HEK293 (cell line): Measurements from ENCODE around the gene ZNF521.

Experiments
- CTCF ChIA-PET: fragments of 350-600 bp; formaldehyde crosslinking; extraction: SDS; loops from one replicate; lab custom pipeline; 2021; ENCODE audit warnings: antibody characterized with exemption; lab: Yijun Ruan, JAX
- POLR2A ChIA-PET: fragments of 300-600 bp; formaldehyde crosslinking; extraction: SDS; loops from one replicate; lab custom pipeline; 2020; ENCODE audit warnings: antibody characterized with exemption, inconsistent platforms; lab: Yijun Ruan, JAX
- H3K27ac ChIP-seq: fragments of 200-500 bp; sonication (Bioruptor generic); 2 replicates; pipeline ENCODE4 v1.5.1; 2014; ENCODE audit warnings: low read depth, low read length, control low read depth, inconsistent platforms; ENCODE audit errors: extremely low read depth
- H3K36me3 ChIP-seq, 2 experiments: fragments of 200-500 bp in 1 of 2; sonication (Bioruptor generic) in 1 of 2; 1 replicate in 1 of 2; 2 replicates in 1 of 2; pipeline ENCODE4 v1.5.1; 2014 to 2017; ENCODE audit warnings: inconsistent platforms in 2 of 2, low read length in 2 of 2; ENCODE audit not compliant: control insufficient read depth in 2 of 2, insufficient read depth in 1 of 2
- H3K4me1 ChIP-seq: fragments of 200-500 bp; sonication (Bioruptor generic); 2 replicates; pipeline ENCODE4 v1.5.1; 2014; ENCODE audit warnings: mild to moderate bottlenecking, low read length, inconsistent platforms; ENCODE audit not compliant: control insufficient read depth, insufficient read depth
- H3K4me3 ChIP-seq: 2 replicates; pipeline ENCODE4 v1.5.1; 2011; ENCODE audit warnings: low read depth, mild to moderate bottlenecking, control low read depth, low read length, moderate library complexity
- H3K9me3 ChIP-seq: fragments of 200-500 bp; sonication (Bioruptor generic); 2 replicates; pipeline ENCODE4 v1.5.1; 2014; ENCODE audit warnings: low read depth, low read length, inconsistent platforms; ENCODE audit not compliant: control insufficient read depth, insufficient read depth
- FEZF1 ChIP-seq: fragments of 450-650 bp; formaldehyde crosslinking; IDR thresholded peaks from 2 replicates; pipeline ENCODE4 v1.5.1; 2016; ENCODE audit warnings: missing biosample characterization, missing genetic modification characterization
- GLIS1 ChIP-seq: fragments of 450-650 bp; formaldehyde crosslinking; IDR thresholded peaks from 2 replicates; pipeline ENCODE4 v1.5.1; 2016; ENCODE audit warnings: missing biosample characterization, missing genetic modification characterization
- KLF10 ChIP-seq: fragments of 450-650 bp; IDR thresholded peaks from 2 replicates; pipeline ENCODE4 v1.5.1; 2018; ENCODE audit warnings: missing biosample characterization, mild to moderate bottlenecking, missing genetic modification characterization
- PATZ1 ChIP-seq: fragments of 450-650 bp; formaldehyde crosslinking; IDR thresholded peaks from 2 replicates; pipeline ENCODE4 v1.5.1; 2016; ENCODE audit warnings: missing biosample characterization, missing genetic modification characterization
- SCRT2 ChIP-seq: fragments of 450-650 bp; formaldehyde crosslinking; IDR thresholded peaks from 2 replicates; pipeline ENCODE4 v1.5.1; 2016; ENCODE audit warnings: missing biosample characterization, missing genetic modification characterization
- SETDB1 ChIP-seq: IDR thresholded peaks from one replicate; pipeline ENCODE4 v1.6.1; 2017; ENCODE audit warnings: mild to moderate bottlenecking, low read length, moderate library complexity, mixed read lengths; ENCODE audit not compliant: insufficient read length
- SP3 ChIP-seq: fragments of 450-650 bp; formaldehyde crosslinking; IDR thresholded peaks from 2 replicates; pipeline ENCODE4 v1.5.1; 2016; ENCODE audit warnings: missing biosample characterization, missing genetic modification characterization
- TCF7L2 ChIP-seq: IDR thresholded peaks from 2 replicates; pipeline ENCODE4 v1.6.1; 2011; ENCODE audit warnings: low read depth, mild to moderate bottlenecking, inconsistent platforms, low read length, moderate library complexity, borderline replicate concordance
- TRIM28 ChIP-seq: IDR thresholded peaks from 2 replicates; pipeline ENCODE4 v1.6.1; 2011; ENCODE audit warnings: low read length, control low read depth, borderline replicate concordance
- ZBTB21 ChIP-seq: fragments of 450-650 bp; formaldehyde crosslinking; IDR thresholded peaks from 2 replicates; pipeline ENCODE4 v1.5.1; 2017; ENCODE audit warnings: missing biosample characterization, missing genetic modification characterization
- ZBTB8A ChIP-seq: fragments of 450-650 bp; formaldehyde crosslinking; IDR thresholded peaks from 2 replicates; pipeline ENCODE4 v1.5.1; 2016; ENCODE audit warnings: missing biosample characterization, missing genetic modification characterization
- ZNF140 ChIP-seq: fragments of 450-650 bp; formaldehyde crosslinking; IDR thresholded peaks from 2 replicates; pipeline ENCODE4 v1.5.1; 2016; ENCODE audit warnings: missing biosample characterization, missing genetic modification characterization
- ZNF155 ChIP-seq: fragments of 450-650 bp; formaldehyde crosslinking; IDR thresholded peaks from 2 replicates; pipeline ENCODE4 v1.5.1; 2016; ENCODE audit warnings: missing biosample characterization, missing genetic modification characterization
- ZNF19 ChIP-seq: fragments of 450-650 bp; formaldehyde crosslinking; IDR thresholded peaks from 2 replicates; pipeline ENCODE4; 2016; ENCODE audit warnings: missing biosample characterization, missing genetic modification characterization, low read depth
- ZNF2 ChIP-seq: fragments of 450-650 bp; formaldehyde crosslinking; IDR thresholded peaks from 2 replicates; pipeline ENCODE4 v1.5.1; 2016; ENCODE audit warnings: missing biosample characterization, missing genetic modification characterization
- ZNF214 ChIP-seq: fragments of 450-650 bp; formaldehyde crosslinking; IDR thresholded peaks from 2 replicates; pipeline ENCODE4 v1.5.1; 2017; ENCODE audit warnings: missing biosample characterization, mild to moderate bottlenecking, missing genetic modification characterization, borderline replicate concordance
- ZNF311 ChIP-seq: fragments of 450-650 bp; formaldehyde crosslinking; IDR thresholded peaks from 2 replicates; pipeline ENCODE4 v1.5.1; 2017; ENCODE audit warnings: missing biosample characterization, missing genetic modification characterization, borderline replicate concordance
- ZNF335 ChIP-seq: fragments of 450-650 bp; formaldehyde crosslinking; conservative IDR thresholded peaks from 2 replicates; pipeline ENCODE4 v1.5.1; 2016; ENCODE audit warnings: missing biosample characterization, missing genetic modification characterization
- ZNF501 ChIP-seq: fragments of 450-650 bp; formaldehyde crosslinking; IDR thresholded peaks from 2 replicates; pipeline ENCODE4 v1.5.1; 2016; ENCODE audit warnings: missing biosample characterization, missing genetic modification characterization
- ZNF530 ChIP-seq: fragments of 450-650 bp; formaldehyde crosslinking; IDR thresholded peaks from 2 replicates; pipeline ENCODE4 v1.5.1; 2016; ENCODE audit warnings: low read depth, missing biosample characterization, missing genetic modification characterization
- ZNF544 ChIP-seq: fragments of 450-650 bp; formaldehyde crosslinking; IDR thresholded peaks from 2 replicates; pipeline ENCODE4 v1.5.0; 2017; ENCODE audit warnings: missing biosample characterization, missing genetic modification characterization
- ZNF548 ChIP-seq: fragments of 450-650 bp; formaldehyde crosslinking; IDR thresholded peaks from 2 replicates; pipeline ENCODE4 v1.5.1; 2016; ENCODE audit warnings: missing biosample characterization, missing genetic modification characterization
- ZNF555 ChIP-seq: fragments of 450-650 bp; formaldehyde crosslinking; conservative IDR thresholded peaks from 2 replicates; pipeline ENCODE4 v1.5.1; 2017; ENCODE audit warnings: missing biosample characterization, mild to moderate bottlenecking, missing genetic modification characterization, inconsistent platforms
- ZNF558 ChIP-seq: fragments of 450-650 bp; formaldehyde crosslinking; IDR thresholded peaks from 2 replicates; pipeline ENCODE4 v1.5.1; 2016; ENCODE audit warnings: missing biosample characterization, missing genetic modification characterization
- ZNF571 ChIP-seq: fragments of 450-650 bp; formaldehyde crosslinking; IDR thresholded peaks from 2 replicates; pipeline ENCODE4 v1.5.0; 2017; ENCODE audit warnings: missing biosample characterization, missing genetic modification characterization
- ZNF585B ChIP-seq: fragments of 450-650 bp; formaldehyde crosslinking; IDR thresholded peaks from 2 replicates; pipeline ENCODE4 v1.5.1; 2016; ENCODE audit warnings: missing biosample characterization, missing genetic modification characterization
- ZNF785 ChIP-seq: fragments of 450-650 bp; formaldehyde crosslinking; IDR thresholded peaks from 2 replicates; pipeline ENCODE4 v1.5.1; 2016; ENCODE audit warnings: missing biosample characterization, missing genetic modification characterization

ZNF521 gene

GRCh38 chr18:25062720-25063119 lies 289.2 kb downstream of the ZNF521 start (continued):
- TF ChIP-seq SP3 (tag by site-specific recombination) = no peak
- TF ChIP-seq PATZ1 (tag by site-specific recombination) = no peak
- TF ChIP-seq TRIM28 = no peak
- TF ChIP-seq ZNF530 (tag by site-specific recombination) = no peak
- TF ChIP-seq ZNF311 (tag by site-specific recombination) = no peak
- TF ChIP-seq ZNF155 = no peak
- no peak for TF ChIP-seq SETDB1
- no peak for TF ChIP-seq ZNF544 (tag by site-specific recombination)
- TF ChIP-seq TCF7L2 = no peak
- TF ChIP-seq ZBTB21 (tag by site-specific recombination) = no peak

- TF ChIP-seq GLIS1 (no peak), FEZF1 (tag by site-specific recombination) (no peak), ZNF555 (no peak), ZNF544 (tag by site-specific recombination) (no peak), ZNF548 (tag by site-specific recombination) (no peak), ZNF19 (tag by site-specific recombination) (no peak), ZNF558 (tag by site-specific recombination) (no peak), ZNF335 (no peak), ZNF571 (no peak), ZNF140 (tag by site-specific recombination) (no peak), ZNF501 (tag by site-specific recombination) (no peak), ZNF214 (tag by site-specific recombination) (no peak)
- Histone ChIP-seq H3K27ac (no peak overlapping the region), H3K4me3 (no peak overlapping the region), H3K36me3 (no peaks in the 10 kb centered on the region), H3K9me3 (no peaks in the 10 kb centered on the region), H3K4me1 (no peaks in the 10 kb centered on the region)
- ChIA-PET POLR2A (no interaction called here), CTCF (no interaction called here)
These were observed 290.6 kb downstream of the ZNF521 start for GRCh38 chr18:25061395-25061794.

DNA sequence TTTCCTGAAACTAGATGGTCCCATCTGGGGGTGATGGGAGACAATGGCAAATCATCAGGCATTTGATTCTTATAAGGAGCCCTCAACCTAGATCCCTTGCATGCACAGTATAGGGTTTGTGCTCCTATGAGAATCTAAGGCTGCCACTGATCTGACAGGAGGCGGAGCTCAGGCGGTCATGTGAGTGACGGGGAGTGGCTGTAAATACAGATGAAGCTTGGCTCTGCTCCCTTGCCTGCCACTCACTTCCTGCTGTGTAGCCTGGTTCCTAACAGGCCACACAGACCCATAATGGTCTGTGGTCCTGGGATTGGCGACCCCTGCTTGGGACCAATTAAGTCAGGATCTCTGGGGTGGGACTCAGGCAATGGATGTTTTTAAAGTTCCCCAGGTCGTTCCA lies 293.4 kb downstream of the ZNF521 start:
- no peaks in the 10 kb centered on the region for H3K9me3 ChIP-seq
- CTCF ChIA-PET = no interaction called here
- H3K4me1 ChIP-seq = no peaks in the 10 kb centered on the region
- H3K36me3 ChIP-seq = no peaks in the 10 kb centered on the region
- POLR2A ChIA-PET = no interaction called here
- H3K4me3 ChIP-seq = no peak overlapping the region
- no peak overlapping the region for H3K27ac ChIP-seq
- no peak for TF ChIP-seq ZBTB8A (tag by site-specific recombination)
- no peak for TF ChIP-seq SCRT2 (tag by site-specific recombination)
- no peak for TF ChIP-seq ZNF785 (tag by site-specific recombination)
- TF ChIP-seq ZNF2 (tag by site-specific recombination) = no peak
- no peak for TF ChIP-seq ZNF585B (tag by site-specific recombination)
- no peak for TF ChIP-seq KLF10 (tag by site-specific recombination)
